ENCODE data around the gene DNAH12.

DNAH12 gene

GRCh38 chr3:57546616-57547015 lies 2.5 kb upstream of the DNAH12 start:
- Histone ChIP-seq H3K9ac (no peak overlapping the region), H2AFZ (ENCODE audit: low read depth) (no peak overlapping the region), H3K27me3 (ENCODE audit: insufficient read depth, low read depth) (no peaks in the 10 kb centered on the region), H3K79me2 (ENCODE audit: insufficient read depth, low read depth) (no peaks in the 10 kb centered on the region), H3K36me3 (ENCODE audit: insufficient read depth) (no peaks in the 10 kb centered on the region), H3K4me3 (IDR thresholded peaks at IDR 0.05; ENCODE audit: insufficient read depth, low read depth, low read length) (no peak overlapping the region), H4K20me1 (ENCODE audit: insufficient read depth) (no peaks in the 10 kb centered on the region), H3K4me2 (no peak overlapping the region), H3K4me1 (ENCODE audit: low read depth, poor library complexity, severe bottlenecking) (no peaks in the 10 kb centered on the region), H3K27ac (no peak overlapping the region)
- TF ChIP-seq CTCF (conservative IDR thresholded peaks at IDR 0.05; ENCODE audit: low read depth, low read length) = no peak

DNA sequence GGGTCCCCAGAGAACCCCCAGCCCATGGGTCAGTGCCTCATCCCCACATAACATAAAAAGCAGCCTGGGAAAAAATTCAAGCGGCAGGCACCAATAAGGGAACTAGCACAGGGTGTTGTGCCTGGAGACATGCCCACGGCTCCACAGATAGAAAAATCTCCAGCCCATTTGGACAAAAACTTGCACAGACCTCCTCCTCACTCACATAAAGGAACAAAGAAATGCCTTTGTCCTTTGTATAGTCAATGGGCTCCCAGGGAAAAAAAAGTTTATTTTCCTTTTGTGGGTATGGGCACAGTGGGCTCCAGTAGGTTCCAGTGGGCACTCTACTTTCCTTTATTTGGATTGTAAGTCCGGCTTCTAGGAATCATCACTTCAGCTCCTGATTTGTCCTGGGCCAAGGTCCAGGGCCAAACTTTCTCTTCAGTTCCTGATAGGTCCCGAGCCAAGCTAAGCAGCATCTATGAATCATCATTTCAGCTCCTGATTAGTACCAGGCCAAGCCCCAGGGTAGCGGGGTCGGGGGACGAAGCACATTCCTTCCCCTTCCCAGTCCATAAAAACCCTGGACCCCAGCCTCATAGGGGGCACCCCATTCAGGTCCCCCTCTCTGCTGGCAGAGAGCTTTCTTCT lies 1.6 kb upstream of the DNAH12 start:
- Histone ChIP-seq H3K4me2 (no peak overlapping the region), H3K36me3 (ENCODE audit: insufficient read depth) (no peaks in the 10 kb centered on the region), H3K4me1 (ENCODE audit: low read depth, poor library complexity, severe bottlenecking) (no peaks in the 10 kb centered on the region), H3K27ac (no peak overlapping the region), H3K27me3 (ENCODE audit: insufficient read depth, low read depth) (no peaks in the 10 kb centered on the region), H4K20me1 (ENCODE audit: insufficient read depth) (no peaks in the 10 kb centered on the region), H3K9ac (no peak overlapping the region), H2AFZ (ENCODE audit: low read depth) (no peak overlapping the region), H3K4me3 (IDR thresholded peaks at IDR 0.05; ENCODE audit: insufficient read depth, low read depth, low read length) (no peak overlapping the region), H3K79me2 (ENCODE audit: insufficient read depth, low read depth) (no peaks in the 10 kb centered on the region)
- TF ChIP-seq CTCF (conservative IDR thresholded peaks at IDR 0.05; ENCODE audit: low read depth, low read length) = no peak

DNA sequence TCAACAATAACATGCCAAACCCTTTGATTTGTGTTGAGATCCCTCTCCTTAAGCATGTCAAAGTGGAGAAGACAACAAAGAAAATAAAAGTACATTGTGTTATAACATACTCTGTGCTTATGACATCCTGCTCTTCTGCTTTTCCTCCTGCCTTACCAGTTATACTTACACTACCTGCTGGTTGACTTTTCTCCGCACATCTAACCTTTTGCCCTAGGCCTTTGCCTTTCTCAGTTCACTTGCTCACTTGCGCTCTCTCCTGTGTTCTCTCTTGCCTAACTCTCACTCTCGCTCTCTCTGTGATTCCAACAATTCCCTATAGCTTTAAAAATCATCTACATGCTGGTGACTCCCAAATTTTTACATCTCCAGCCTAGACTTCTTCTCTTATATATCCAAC lies 5.7 kb downstream of the DNAH12 start:
- no peak for TF ChIP-seq CTCF (conservative IDR thresholded peaks at IDR 0.05; ENCODE audit: low read depth, low read length)
- Histone ChIP-seq H3K4me3 (IDR thresholded peaks at IDR 0.05; ENCODE audit: insufficient read depth, low read depth, low read length) (no peak overlapping the region), H3K4me2 (no peak overlapping the region)

DNA sequence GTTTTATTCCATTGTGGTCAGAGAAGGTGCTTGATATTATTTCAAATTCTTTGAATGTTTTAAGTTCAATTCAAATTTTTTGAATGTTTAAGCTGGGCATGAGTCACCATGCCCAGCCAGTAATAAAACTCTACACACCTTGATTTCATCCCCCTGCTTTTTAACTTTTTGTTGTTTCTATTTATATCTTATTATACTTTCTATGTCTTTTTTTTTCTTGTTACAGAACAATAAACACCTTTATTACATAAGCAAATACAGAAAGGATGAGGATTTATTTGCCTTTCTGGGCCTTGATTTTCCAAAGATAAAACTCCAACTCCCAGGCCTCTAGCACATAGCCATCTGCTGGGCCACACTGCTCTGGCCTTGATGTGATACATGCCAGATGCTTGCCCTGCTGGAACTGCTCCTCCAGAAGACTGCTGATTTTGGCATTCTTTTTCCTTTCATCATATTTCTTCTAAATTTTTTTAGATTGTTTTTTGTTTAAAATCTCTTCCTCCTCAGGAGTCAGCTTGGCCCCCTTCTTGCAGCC lies 14.0 kb downstream of the DNAH12 start:
- H2AFZ ChIP-seq (ENCODE audit: low read depth) = no peak overlapping the region
- no peaks in the 10 kb centered on the region for H3K27me3 ChIP-seq (ENCODE audit: insufficient read depth, low read depth)
- no peaks in the 10 kb centered on the region for H3K79me2 ChIP-seq (ENCODE audit: insufficient read depth, low read depth)
- no peak for TF ChIP-seq CTCF (conservative IDR thresholded peaks at IDR 0.05; ENCODE audit: low read depth, low read length)
- H3K4me2 ChIP-seq = no peak overlapping the region
- H3K27ac ChIP-seq = no peak overlapping the region
- H3K4me1 ChIP-seq (ENCODE audit: low read depth, poor library complexity, severe bottlenecking) = no peaks in the 10 kb centered on the region
- H3K9ac ChIP-seq = no peak overlapping the region
- H3K36me3 ChIP-seq (ENCODE audit: insufficient read depth) = no peaks in the 10 kb centered on the region
- H4K20me1 ChIP-seq (ENCODE audit: insufficient read depth) = no peaks in the 10 kb centered on the region
- no peak overlapping the region for H3K4me3 ChIP-seq (IDR thresholded peaks at IDR 0.05; ENCODE audit: insufficient read depth, low read depth, low read length)

More for the DNA sequence above, 5.7 kb downstream of the DNAH12 start:
- Histone ChIP-seq H4K20me1 (ENCODE audit: insufficient read depth) (no peaks in the 10 kb centered on the region), H3K79me2 (ENCODE audit: insufficient read depth, low read depth) (no peaks in the 10 kb centered on the region), H3K9ac (no peak overlapping the region), H3K4me1 (ENCODE audit: low read depth, poor library complexity, severe bottlenecking) (no peaks in the 10 kb centered on the region), H3K36me3 (ENCODE audit: insufficient read depth) (no peaks in the 10 kb centered on the region), H2AFZ (ENCODE audit: low read depth) (no peak overlapping the region), H3K27me3 (ENCODE audit: insufficient read depth, low read depth) (no peaks in the 10 kb centered on the region), H3K27ac (no peak overlapping the region)
